GM18858 (cell line): ENCODE data around the gene KRTAP10-4.
"Not testable (repeated sequence)": the region's sequence is repeated elsewhere in the genome, so short reads cannot be mapped to it uniquely, and the experiment has no call there.

ENCODE experiments used
- ATAC-seq: cut with Tn5 transposase; IDR thresholded peaks from one replicate; pipeline ENCODE4 v1.9.1; 2021; ENCODE audit not compliant: unreplicated experiment

The KRTAP10-4 gene

GRCh38 chr21:44578371-44579055 is 5.0 kb downstream of the KRTAP10-4 start:
- ATAC-seq, result no peak

GRCh38 chr21:44579056-44579832 is 5.7 kb downstream of the KRTAP10-4 start:
- no peak for ATAC-seq

GRCh38 chr21:44579833-44580144 is 6.3 kb downstream of the KRTAP10-4 start:
- no peak for ATAC-seq

- ATAC-seq, result not testable (repeated sequence)
Measured at GRCh38 chr21:44580231-44580821, 6.8 kb downstream of the KRTAP10-4 start, which contains the start of gene KRTAP10-5. KRTAP10-5 (minus strand) TSS chr21:44580604; CDS start chr21:44580578, 26 bp downstream.

- ATAC-seq, result no peak
Measured at GRCh38 chr21:44581158-44581557, 7.6 kb downstream of the KRTAP10-4 start.

GRCh38 chr21:44582055-44582454 is 8.5 kb downstream of the KRTAP10-4 start:
- no peak for ATAC-seq

GRCh38 chr21:44583089-44583799 is 9.7 kb downstream of the KRTAP10-4 start:
- no peak for ATAC-seq

- no peak for ATAC-seq
Measured at GRCh38 chr21:44583800-44584147, 10.2 kb downstream of the KRTAP10-4 start.

- no peak for ATAC-seq
Measured at GRCh38 chr21:44585892-44586291, 12.4 kb downstream of the KRTAP10-4 start.

- ATAC-seq, result no peak
Measured at GRCh38 chr21:44589094-44589493, 15.6 kb downstream of the KRTAP10-4 start.

GRCh38 chr21:44589586-44590305 is 16.2 kb downstream of the KRTAP10-4 start:
- ATAC-seq, result no peak

GRCh38 chr21:44590311-44590721 is 16.8 kb downstream of the KRTAP10-4 start:
- no peak for ATAC-seq

GRCh38 chr21:44590897-44591800 is 17.6 kb downstream of the KRTAP10-4 start:
- ATAC-seq, result not testable (repeated sequence)

GRCh38 chr21:44591801-44592130 is 18.2 kb downstream of the KRTAP10-4 start:
- ATAC-seq, result not testable (repeated sequence)

GRCh38 chr21:44592446-44593311 is 19.1 kb downstream of the KRTAP10-4 start, which contains the start of gene KRTAP10-6:
KRTAP10-6 (minus strand) TSS chr21:44592505; CDS start chr21:44592484, 21 bp downstream.
- no peak for ATAC-seq

GRCh38 chr21:44593598-44594405 is 20.3 kb downstream of the KRTAP10-4 start:
- no peak for ATAC-seq

- no peak for ATAC-seq
Measured at GRCh38 chr21:44594406-44594916, 20.9 kb downstream of the KRTAP10-4 start.

GRCh38 chr21:44595524-44595923 is 22.0 kb downstream of the KRTAP10-4 start:
- no peak for ATAC-seq
